Uterus (tissue), 2 donors: ENCODE results near the gene EPB41.

Experiments used
- CTCF ChIP-seq, 4 experiments: fragments of 200-600 bp in 2 of 4; fragments of 450-650 bp in 2 of 4; sonication (generic) in 2 of 4; IDR thresholded peaks; one replicate each; pipeline ENCODE4 v1.5.1; 2016 to 2019; ENCODE audit warnings: antibody characterized with exemption in 4 of 4, mild to moderate bottlenecking in 2 of 4, moderate library complexity in 1 of 4
- POLR2A ChIP-seq, 2 donors: fragments of 450-650 bp; IDR thresholded peaks; one replicate each; pipeline ENCODE4 v1.6.1; 2016; ENCODE audit warnings: antibody characterized with exemption in 2 of 2, mild to moderate bottlenecking in 1 of 2, moderate library complexity in 1 of 2

GRCh38 chr1:28910379-28911115 lies 3.8 kb upstream of the EPB41 start:
- TF ChIP-seq CTCF (IDR thresholded peaks at IDR 0.05) = no peak
- TF ChIP-seq POLR2A (IDR thresholded peaks at IDR 0.05) = no peak
